ENCODE data around the gene ADGRA1.

ADGRA1 gene

GRCh38 chr10:133103311-133103910, 15.7 kb downstream of the ADGRA1 start:
- Histone ChIP-seq H4K12ac (ENCODE audit: low read depth, low read length) (no peak overlapping the region), H3K36me3 (ENCODE audit: control insufficient read depth in 1 of 2, insufficient read depth in 2 of 2, low read length in 2 of 2) (no peaks in the 10 kb centered on the region), H3K9ac (ENCODE audit: low read length) (no peak overlapping the region), H3K9me3 (ENCODE audit: insufficient read depth, low read depth, low read length) (peaks cover 17% of the 10 kb centered on the region), H2AFZ (ENCODE audit: insufficient read depth, low read length, poor library complexity) (no peak overlapping the region), H3K18ac (ENCODE audit: low read length) (no peak overlapping the region), H2BK12ac (ENCODE audit: low read length) (no peak overlapping the region), H3K27me3 (ENCODE audit: insufficient read depth, low read length) (peaks cover 4% of the 10 kb centered on the region), H3K27ac (ENCODE audit: low read depth, low read length) (no peak overlapping the region), H2BK120ac (ENCODE audit: insufficient read depth, low read length, poor library complexity) (no peak overlapping the region), H2AK5ac (ENCODE audit: low read length) (no peak overlapping the region), H3K79me1 (ENCODE audit: low read length) (no peaks in the 10 kb centered on the region), H3K4ac (ENCODE audit: low read depth, low read length) (no peak overlapping the region), H3K4me1 (ENCODE audit: control insufficient read depth in 1 of 2, insufficient read depth in 2 of 2, low read length in 2 of 2) (peaks cover 3% of the 10 kb centered on the region in 2 experiments), H3K23ac (ENCODE audit: low read length) (no peak overlapping the region), H4K8ac (ENCODE audit: low read depth, low read length) (no peak overlapping the region), H4K91ac (ENCODE audit: low read depth, low read length) (no peak overlapping the region), H3K4me3 (ENCODE audit: low read depth, low read length) (no peak overlapping the region), H3K4me2 (ENCODE audit: low read length) (no peak overlapping the region), H3K14ac (ENCODE audit: low read length) (no peak overlapping the region), H3K79me2 (ENCODE audit: control insufficient read depth, insufficient read depth, low read length, poor library complexity) (no peaks in the 10 kb centered on the region), H2BK5ac (ENCODE audit: low read depth, low read length, poor library complexity) (no peak overlapping the region)
- no peak for DNase-seq
- no CpG with 5 or more reads among the region's 24 CpGs for whole genome bisulfite sequencing (ENCODE audit: extremely low coverage, insufficient coverage, insufficient read length)

- H4K91ac ChIP-seq (ENCODE audit: low read depth, low read length), result no peak overlapping the region
- no peak overlapping the region for H3K14ac ChIP-seq (ENCODE audit: low read length)
- no peak overlapping the region for H3K4me3 ChIP-seq (ENCODE audit: low read depth, low read length)
- no peak overlapping the region for H3K4ac ChIP-seq (ENCODE audit: low read depth, low read length)
- no peak overlapping the region for H3K23ac ChIP-seq (ENCODE audit: low read length)
- no peak overlapping the region for H3K9ac ChIP-seq (ENCODE audit: low read length)
- peaks cover 3% of the 10 kb centered on the region in 2 experiments for H3K4me1 ChIP-seq (ENCODE audit: control insufficient read depth in 1 of 2, insufficient read depth in 2 of 2, low read length in 2 of 2)
- H2BK5ac ChIP-seq (ENCODE audit: low read depth, low read length, poor library complexity), result no peak overlapping the region
- H3K27me3 ChIP-seq (ENCODE audit: insufficient read depth, low read length), result peaks cover 4% of the 10 kb centered on the region
- no peaks in the 10 kb centered on the region for H3K36me3 ChIP-seq (ENCODE audit: control insufficient read depth in 1 of 2, insufficient read depth in 2 of 2, low read length in 2 of 2)
- WGBS (ENCODE audit: extremely low coverage, insufficient coverage, insufficient read length), result no CpG with 5 or more reads among the region's 40 CpGs
- DNase-seq, result no peak
- H2AK5ac ChIP-seq (ENCODE audit: low read length), result no peak overlapping the region
- no peak overlapping the region for H3K27ac ChIP-seq (ENCODE audit: low read depth, low read length)
- no peak overlapping the region for H2AFZ ChIP-seq (ENCODE audit: insufficient read depth, low read length, poor library complexity)
- H4K8ac ChIP-seq (ENCODE audit: low read depth, low read length), result no peak overlapping the region
- H3K4me2 ChIP-seq (ENCODE audit: low read length), result no peak overlapping the region
- H3K79me1 ChIP-seq (ENCODE audit: low read length), result no peaks in the 10 kb centered on the region
- H2BK12ac ChIP-seq (ENCODE audit: low read length), result no peak overlapping the region
- no peaks in the 10 kb centered on the region for H3K79me2 ChIP-seq (ENCODE audit: control insufficient read depth, insufficient read depth, low read length, poor library complexity)
- peaks cover 22% of the 10 kb centered on the region for H3K9me3 ChIP-seq (ENCODE audit: insufficient read depth, low read depth, low read length)
- no peak overlapping the region for H2BK120ac ChIP-seq (ENCODE audit: insufficient read depth, low read length, poor library complexity)
- H3K18ac ChIP-seq (ENCODE audit: low read length), result no peak overlapping the region
- no peak overlapping the region for H4K12ac ChIP-seq (ENCODE audit: low read depth, low read length)
These were observed 16.6 kb downstream of the ADGRA1 start for GRCh38 chr10:133104068-133104962.

GRCh38 chr10:133104963-133105640, 17.4 kb downstream of the ADGRA1 start:
- H2AFZ ChIP-seq (ENCODE audit: insufficient read depth, low read length, poor library complexity), result no peak overlapping the region
- no peak overlapping the region for H3K4me2 ChIP-seq (ENCODE audit: low read length)
- H2BK12ac ChIP-seq (ENCODE audit: low read length), result no peak overlapping the region
- no peak overlapping the region for H3K23ac ChIP-seq (ENCODE audit: low read length)
- H2BK5ac ChIP-seq (ENCODE audit: low read depth, low read length, poor library complexity), result no peak overlapping the region
- no peaks in the 10 kb centered on the region for H3K79me2 ChIP-seq (ENCODE audit: control insufficient read depth, insufficient read depth, low read length, poor library complexity)
- no peak overlapping the region for H3K4me3 ChIP-seq (ENCODE audit: low read depth, low read length)
- no CpG with 5 or more reads among the region's 30 CpGs for WGBS (ENCODE audit: extremely low coverage, insufficient coverage, insufficient read length)
- H4K91ac ChIP-seq (ENCODE audit: low read depth, low read length), result no peak overlapping the region
- H3K18ac ChIP-seq (ENCODE audit: low read length), result no peak overlapping the region
- peaks cover 4% of the 10 kb centered on the region for H3K27me3 ChIP-seq (ENCODE audit: insufficient read depth, low read length)
- peaks cover 3% of the 10 kb centered on the region in 2 experiments for H3K4me1 ChIP-seq (ENCODE audit: control insufficient read depth in 1 of 2, insufficient read depth in 2 of 2, low read length in 2 of 2)
- H2BK120ac ChIP-seq (ENCODE audit: insufficient read depth, low read length, poor library complexity), result no peak overlapping the region
- no peak overlapping the region for H4K12ac ChIP-seq (ENCODE audit: low read depth, low read length)
- no peak overlapping the region for H3K27ac ChIP-seq (ENCODE audit: low read depth, low read length)
- H3K14ac ChIP-seq (ENCODE audit: low read length), result no peak overlapping the region
- no peak overlapping the region for H3K9ac ChIP-seq (ENCODE audit: low read length)
- no peak for DNase-seq
- H4K8ac ChIP-seq (ENCODE audit: low read depth, low read length), result no peak overlapping the region
- no peaks in the 10 kb centered on the region for H3K79me1 ChIP-seq (ENCODE audit: low read length)
- peaks cover 29% of the 10 kb centered on the region for H3K9me3 ChIP-seq (ENCODE audit: insufficient read depth, low read depth, low read length)
- no peak overlapping the region for H2AK5ac ChIP-seq (ENCODE audit: low read length)
- no peak overlapping the region for H3K4ac ChIP-seq (ENCODE audit: low read depth, low read length)
- H3K36me3 ChIP-seq (ENCODE audit: control insufficient read depth in 1 of 2, insufficient read depth in 2 of 2, low read length in 2 of 2), result no peaks in the 10 kb centered on the region

- WGBS (ENCODE audit: extremely low coverage, insufficient coverage, insufficient read length), result no CpG with 5 or more reads among the region's 19 CpGs
- H3K4me1 ChIP-seq (ENCODE audit: control insufficient read depth in 1 of 2, insufficient read depth in 2 of 2, low read length in 2 of 2), result no peaks in the 10 kb centered on the region
These were observed 18.1 kb downstream of the ADGRA1 start for GRCh38 chr10:133105686-133106390.

More at GRCh38 chr10:133105686-133106390, 18.1 kb downstream of the ADGRA1 start:
- H3K23ac ChIP-seq (ENCODE audit: low read length), result no peak overlapping the region
- H3K14ac ChIP-seq (ENCODE audit: low read length), result no peak overlapping the region
- no peak overlapping the region for H3K27ac ChIP-seq (ENCODE audit: low read depth, low read length)
- H3K9me3 ChIP-seq (ENCODE audit: insufficient read depth, low read depth, low read length), result peaks cover 30% of the 10 kb centered on the region
- no peak overlapping the region for H2BK12ac ChIP-seq (ENCODE audit: low read length)
- H2AFZ ChIP-seq (ENCODE audit: insufficient read depth, low read length, poor library complexity), result no peak overlapping the region
- H3K36me3 ChIP-seq (ENCODE audit: control insufficient read depth in 1 of 2, insufficient read depth in 2 of 2, low read length in 2 of 2), result no peaks in the 10 kb centered on the region
- H3K4me2 ChIP-seq (ENCODE audit: low read length), result no peak overlapping the region
- no peaks in the 10 kb centered on the region for H3K79me2 ChIP-seq (ENCODE audit: control insufficient read depth, insufficient read depth, low read length, poor library complexity)
- H3K4ac ChIP-seq (ENCODE audit: low read depth, low read length), result no peak overlapping the region
- no peak overlapping the region for H3K9ac ChIP-seq (ENCODE audit: low read length)
- H3K4me3 ChIP-seq (ENCODE audit: low read depth, low read length), result no peak overlapping the region
- H2BK120ac ChIP-seq (ENCODE audit: insufficient read depth, low read length, poor library complexity), result no peak overlapping the region
- peaks cover 4% of the 10 kb centered on the region for H3K27me3 ChIP-seq (ENCODE audit: insufficient read depth, low read length)
- H4K12ac ChIP-seq (ENCODE audit: low read depth, low read length), result no peak overlapping the region
- no peaks in the 10 kb centered on the region for H3K79me1 ChIP-seq (ENCODE audit: low read length)
- H2AK5ac ChIP-seq (ENCODE audit: low read length), result no peak overlapping the region
- DNase-seq, result no peak
- no peak overlapping the region for H4K91ac ChIP-seq (ENCODE audit: low read depth, low read length)
- H2BK5ac ChIP-seq (ENCODE audit: low read depth, low read length, poor library complexity), result no peak overlapping the region
- no peak overlapping the region for H3K18ac ChIP-seq (ENCODE audit: low read length)
- no peak overlapping the region for H4K8ac ChIP-seq (ENCODE audit: low read depth, low read length)

Data from trophoblast cell (in vitro differentiated cells and primary cell).